ENCODE data around the gene IQGAP2.
A peak's percentile ranks its signal among the peaks of the same experiment; 100 is the strongest.

The IQGAP2 gene

DNA sequence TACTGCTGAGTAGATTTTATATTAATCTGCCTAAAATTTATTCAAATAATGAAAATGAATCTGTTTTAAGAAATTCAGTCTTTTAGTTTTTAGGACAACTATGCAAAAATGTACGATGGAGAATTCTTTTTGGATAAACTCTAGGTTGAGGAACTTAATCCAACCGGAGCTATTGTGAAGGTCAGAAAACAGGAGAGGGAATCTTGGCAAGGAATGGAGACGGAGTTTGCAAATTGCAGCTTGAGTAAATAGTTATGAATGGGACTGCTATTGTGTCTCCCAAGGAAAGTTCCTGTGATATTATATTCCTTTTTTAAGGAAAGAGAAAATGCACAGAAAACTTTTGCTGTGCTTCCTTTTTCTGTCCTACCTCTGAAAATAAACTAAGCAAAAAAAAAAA lies 67.9 kb downstream of the IQGAP2 start:
- Histone ChIP-seq H3K4me1 (ENCODE audit: insufficient read depth, low read length, poor library complexity, severe bottlenecking) (peaks cover 59% of the 10 kb centered on the region), H3K79me2 (ENCODE audit: insufficient read depth, low read length) (peaks cover 69% of the 10 kb centered on the region), H3K9me2 (replicated peaks; ENCODE audit: low read depth, low read length) (no peaks in the 10 kb centered on the region)

DNA sequence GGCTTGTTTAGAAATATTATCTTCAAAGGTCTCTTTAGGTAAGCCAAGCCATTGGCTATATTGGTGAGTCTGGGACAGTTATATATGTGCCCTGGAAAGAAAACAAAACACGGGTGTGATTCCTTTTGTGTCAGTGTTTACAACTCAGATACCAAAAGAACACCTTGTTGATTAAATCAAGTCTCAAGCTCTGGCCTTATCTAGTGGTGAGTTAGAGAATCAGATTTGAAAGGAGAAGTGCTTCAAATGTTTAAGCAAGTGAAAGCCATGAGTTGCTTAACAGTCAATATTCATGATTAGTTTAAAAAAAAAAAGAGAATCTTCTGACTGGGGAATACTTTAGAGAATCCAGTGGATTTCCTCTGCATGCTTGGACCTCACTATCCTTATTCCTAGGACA lies 68.3 kb downstream of the IQGAP2 start:
- no peaks in the 10 kb centered on the region for H3K27me3 ChIP-seq (ENCODE audit: insufficient read depth, low read length, poor library complexity, severe bottlenecking)
- H3K9me3 ChIP-seq (ENCODE audit: insufficient read depth, low read depth, low read length): no peaks in the 10 kb centered on the region
- H3K9me2 ChIP-seq (replicated peaks; ENCODE audit: low read depth, low read length): no peaks in the 10 kb centered on the region
- H4K20me1 ChIP-seq (ENCODE audit: insufficient read depth, low read length, poor library complexity, severe bottlenecking): no peaks in the 10 kb centered on the region
- H2AFZ ChIP-seq (ENCODE audit: low read length): no peak overlapping the region
- no peak overlapping the region for H3K4me3 ChIP-seq (ENCODE audit: low read length, poor library complexity, severe bottlenecking)
- H3F3A ChIP-seq (ENCODE audit: low read depth): peaks cover 7% of the 10 kb centered on the region; the same call in 1 of the 2 replicates
- TF ChIP-seq EZH2phosphoT487 (IDR thresholded peaks at IDR 0.05; ENCODE audit: borderline replicate concordance): no peak
- TF ChIP-seq, protein P1, sequence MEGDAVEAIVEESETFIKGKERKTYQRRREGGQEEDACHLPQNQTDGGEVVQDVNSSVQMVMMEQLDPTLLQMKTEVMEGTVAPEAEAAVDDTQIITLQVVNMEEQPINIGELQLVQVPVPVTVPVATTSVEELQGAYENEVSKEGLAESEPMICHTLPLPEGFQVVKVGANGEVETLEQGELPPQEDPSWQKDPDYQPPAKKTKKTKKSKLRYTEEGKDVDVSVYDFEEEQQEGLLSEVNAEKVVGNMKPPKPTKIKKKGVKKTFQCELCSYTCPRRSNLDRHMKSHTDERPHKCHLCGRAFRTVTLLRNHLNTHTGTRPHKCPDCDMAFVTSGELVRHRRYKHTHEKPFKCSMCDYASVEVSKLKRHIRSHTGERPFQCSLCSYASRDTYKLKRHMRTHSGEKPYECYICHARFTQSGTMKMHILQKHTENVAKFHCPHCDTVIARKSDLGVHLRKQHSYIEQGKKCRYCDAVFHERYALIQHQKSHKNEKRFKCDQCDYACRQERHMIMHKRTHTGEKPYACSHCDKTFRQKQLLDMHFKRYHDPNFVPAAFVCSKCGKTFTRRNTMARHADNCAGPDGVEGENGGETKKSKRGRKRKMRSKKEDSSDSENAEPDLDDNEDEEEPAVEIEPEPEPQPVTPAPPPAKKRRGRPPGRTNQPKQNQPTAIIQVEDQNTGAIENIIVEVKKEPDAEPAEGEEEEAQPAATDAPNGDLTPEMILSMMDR (conservative IDR thresholded peaks at IDR 0.05; ENCODE audit: low read length): no peak
- H3K4me1 ChIP-seq (ENCODE audit: insufficient read depth, low read length, poor library complexity, severe bottlenecking): peaks cover 63% of the 10 kb centered on the region
- no peak overlapping the region for H3K9ac ChIP-seq (ENCODE audit: low read depth, low read length, poor library complexity, severe bottlenecking)
- no peak overlapping the region for H3K4me2 ChIP-seq (ENCODE audit: low read depth, low read length, poor library complexity, severe bottlenecking)
- no peaks in the 10 kb centered on the region for H3K36me3 ChIP-seq (ENCODE audit: insufficient read depth, low read length)
- H3K79me2 ChIP-seq (ENCODE audit: insufficient read depth, low read length): peaks cover 71% of the 10 kb centered on the region

More for the DNA sequence above, 67.9 kb downstream of the IQGAP2 start:
- TF ChIP-seq, protein P1 (conservative IDR thresholded peaks at IDR 0.05; ENCODE audit: low read length): no peak
- TF ChIP-seq EZH2phosphoT487 (IDR thresholded peaks at IDR 0.05; ENCODE audit: borderline replicate concordance): no peak
- Histone ChIP-seq H4K20me1 (ENCODE audit: insufficient read depth, low read length, poor library complexity, severe bottlenecking) (no peaks in the 10 kb centered on the region), H3K27me3 (ENCODE audit: insufficient read depth, low read length, poor library complexity, severe bottlenecking) (no peaks in the 10 kb centered on the region), H3K36me3 (ENCODE audit: insufficient read depth, low read length) (no peaks in the 10 kb centered on the region), H2AFZ (ENCODE audit: low read length) (no peak overlapping the region), H3K4me2 (ENCODE audit: low read depth, low read length, poor library complexity, severe bottlenecking) (no peak overlapping the region), H3K9me3 (ENCODE audit: insufficient read depth, low read depth, low read length) (no peaks in the 10 kb centered on the region), H3K9ac (ENCODE audit: low read depth, low read length, poor library complexity, severe bottlenecking) (no peak overlapping the region), H3F3A (ENCODE audit: low read depth) (peaks cover 7% of the 10 kb centered on the region; the same call in 1 of the 2 replicates), H3K4me3 (ENCODE audit: low read length, poor library complexity, severe bottlenecking) (no peak overlapping the region)

DNA sequence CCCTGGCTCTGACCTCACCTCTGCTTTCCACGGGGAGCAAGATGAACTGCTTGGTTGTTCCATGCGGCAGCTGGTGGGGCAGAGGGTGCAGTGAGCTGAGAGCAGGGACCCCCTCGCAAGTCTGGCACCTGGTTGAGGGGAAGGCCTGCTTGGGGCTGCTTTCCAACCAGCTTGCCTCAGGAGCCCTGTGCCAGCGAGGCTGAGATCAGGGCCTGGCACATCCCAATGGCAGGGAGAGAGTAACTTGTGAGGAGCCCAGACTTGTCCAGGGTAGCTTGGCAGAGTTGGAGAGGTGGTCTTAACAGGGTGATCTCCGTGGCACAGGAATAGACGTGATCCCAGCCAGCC lies 68.9 kb downstream of the IQGAP2 start:
- no peaks in the 10 kb centered on the region for H4K20me1 ChIP-seq (ENCODE audit: insufficient read depth, low read length, poor library complexity, severe bottlenecking)
- no peaks in the 10 kb centered on the region for H3K36me3 ChIP-seq (ENCODE audit: insufficient read depth, low read length)
- H3K9ac ChIP-seq (ENCODE audit: low read depth, low read length, poor library complexity, severe bottlenecking): peak overlapping the region; percentile 26
- H3K4me1 ChIP-seq (ENCODE audit: insufficient read depth, low read length, poor library complexity, severe bottlenecking): peaks cover 65% of the 10 kb centered on the region
- H3K9me2 ChIP-seq (replicated peaks; ENCODE audit: low read depth, low read length): no peaks in the 10 kb centered on the region
- H3K27me3 ChIP-seq (ENCODE audit: insufficient read depth, low read length, poor library complexity, severe bottlenecking): no peaks in the 10 kb centered on the region
- H3K79me2 ChIP-seq (ENCODE audit: insufficient read depth, low read length): peaks cover 76% of the 10 kb centered on the region
- H3K9me3 ChIP-seq (ENCODE audit: insufficient read depth, low read depth, low read length): no peaks in the 10 kb centered on the region
- no peak overlapping the region for H2AFZ ChIP-seq (ENCODE audit: low read length)
- H3F3A ChIP-seq (ENCODE audit: low read depth): peaks cover 7% of the 10 kb centered on the region; the same call in 1 of the 2 replicates
- no peak overlapping the region for H3K4me3 ChIP-seq (ENCODE audit: low read length, poor library complexity, severe bottlenecking)
- TF ChIP-seq, protein P1 (conservative IDR thresholded peaks at IDR 0.05; ENCODE audit: low read length): no peak
- no peak for TF ChIP-seq EZH2phosphoT487 (IDR thresholded peaks at IDR 0.05; ENCODE audit: borderline replicate concordance)
- H3K4me2 ChIP-seq (ENCODE audit: low read depth, low read length, poor library complexity, severe bottlenecking): peak overlapping the region; percentile 77
